HL-60 (cell line): ENCODE measurements around the gene CBX8.

Experiments
- DNase-seq, 2 experiments: peaks; one replicate each; pipeline ENCODE4 v3.0.0-alpha.2; 2010 to 2020; ENCODE audit warnings: low read depth in 1 of 2, low spot score in 1 of 2
- H3K27ac ChIP-seq: fragments of 250-450 bp; sonication (Bioruptor Pico); replicated peaks from 2 replicates; pipeline ENCODE4 v1.5.1; 2020; ENCODE audit warnings: mild to moderate bottlenecking, moderate library complexity
- H3K27me3 ChIP-seq: fragments of 250-450 bp; sonication (Bioruptor Pico); 2 replicates; pipeline ENCODE4 v1.5.1; 2021; ENCODE audit warnings: mild to moderate bottlenecking, moderate library complexity; ENCODE audit not compliant: insufficient read depth, poor library complexity, severe bottlenecking
- H3K4me3 ChIP-seq: replicated peaks from 2 replicates; pipeline ENCODE4 v1.5.1; 2011; ENCODE audit warnings: mild to moderate bottlenecking, control low read depth, low read length; ENCODE audit not compliant: insufficient read depth
- GABPA ChIP-seq: IDR thresholded peaks from 2 replicates; pipeline ENCODE4 v1.6.1; 2012; ENCODE audit warnings: low read depth
- POLR2AphosphoS5 ChIP-seq: IDR thresholded peaks from 2 replicates; pipeline ENCODE4 v1.6.1; 2012; ENCODE audit warnings: low read depth
- SPI1 ChIP-seq: IDR thresholded peaks from 2 replicates; pipeline ENCODE4 v1.6.1; 2012; ENCODE audit warnings: low read depth, mild to moderate bottlenecking, borderline replicate concordance
- TF ChIP-seq, protein P1 (sequence below): IDR thresholded peaks from 2 replicates; pipeline ENCODE4 v1.6.1; 2012; ENCODE audit warnings: low read depth; ENCODE audit not compliant: insufficient replicate concordance
- TF ChIP-seq, protein P2 (sequence below): IDR thresholded peaks from one replicate; pipeline ENCODE4 v1.5.1; 2011; ENCODE audit warnings: low read length, control low read depth, inconsistent platforms; ENCODE audit not compliant: insufficient read depth

CBX8 gene

DNA sequence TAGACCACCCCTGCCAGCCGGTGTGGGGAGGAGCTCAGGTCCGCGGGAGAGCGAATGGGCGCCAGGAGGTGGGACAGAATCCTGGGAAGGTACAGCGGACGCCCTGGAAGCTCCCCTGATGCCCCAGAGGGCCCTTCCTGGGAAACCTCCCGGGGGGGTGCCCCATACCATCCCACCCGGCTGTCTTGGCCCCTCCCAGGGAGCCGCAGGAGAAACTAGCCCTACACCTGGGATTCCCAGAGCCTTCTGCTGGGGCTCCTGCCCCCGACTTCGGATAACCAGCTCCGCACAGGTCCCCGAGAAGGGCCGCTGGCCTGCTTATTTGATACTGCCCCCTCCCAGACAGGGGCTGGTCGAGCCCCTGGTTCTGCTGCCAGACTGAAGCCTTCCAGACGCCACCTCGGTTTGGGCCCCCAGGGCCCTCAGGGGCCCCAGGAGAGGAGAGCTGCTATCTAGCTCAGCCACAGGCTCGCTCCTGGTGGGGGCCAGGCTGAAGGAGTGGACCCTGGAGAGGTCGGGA lies 45.3 kb upstream of the CBX8 start:
- TF ChIP-seq SPI1 (no peak), POLR2AphosphoS5 (no peak), GABPA (no peak)
- TF ChIP-seq, protein P1, sequence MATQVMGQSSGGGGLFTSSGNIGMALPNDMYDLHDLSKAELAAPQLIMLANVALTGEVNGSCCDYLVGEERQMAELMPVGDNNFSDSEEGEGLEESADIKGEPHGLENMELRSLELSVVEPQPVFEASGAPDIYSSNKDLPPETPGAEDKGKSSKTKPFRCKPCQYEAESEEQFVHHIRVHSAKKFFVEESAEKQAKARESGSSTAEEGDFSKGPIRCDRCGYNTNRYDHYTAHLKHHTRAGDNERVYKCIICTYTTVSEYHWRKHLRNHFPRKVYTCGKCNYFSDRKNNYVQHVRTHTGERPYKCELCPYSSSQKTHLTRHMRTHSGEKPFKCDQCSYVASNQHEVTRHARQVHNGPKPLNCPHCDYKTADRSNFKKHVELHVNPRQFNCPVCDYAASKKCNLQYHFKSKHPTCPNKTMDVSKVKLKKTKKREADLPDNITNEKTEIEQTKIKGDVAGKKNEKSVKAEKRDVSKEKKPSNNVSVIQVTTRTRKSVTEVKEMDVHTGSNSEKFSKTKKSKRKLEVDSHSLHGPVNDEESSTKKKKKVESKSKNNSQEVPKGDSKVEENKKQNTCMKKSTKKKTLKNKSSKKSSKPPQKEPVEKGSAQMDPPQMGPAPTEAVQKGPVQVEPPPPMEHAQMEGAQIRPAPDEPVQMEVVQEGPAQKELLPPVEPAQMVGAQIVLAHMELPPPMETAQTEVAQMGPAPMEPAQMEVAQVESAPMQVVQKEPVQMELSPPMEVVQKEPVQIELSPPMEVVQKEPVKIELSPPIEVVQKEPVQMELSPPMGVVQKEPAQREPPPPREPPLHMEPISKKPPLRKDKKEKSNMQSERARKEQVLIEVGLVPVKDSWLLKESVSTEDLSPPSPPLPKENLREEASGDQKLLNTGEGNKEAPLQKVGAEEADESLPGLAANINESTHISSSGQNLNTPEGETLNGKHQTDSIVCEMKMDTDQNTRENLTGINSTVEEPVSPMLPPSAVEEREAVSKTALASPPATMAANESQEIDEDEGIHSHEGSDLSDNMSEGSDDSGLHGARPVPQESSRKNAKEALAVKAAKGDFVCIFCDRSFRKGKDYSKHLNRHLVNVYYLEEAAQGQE: no peak
- H3K27ac ChIP-seq: no peak overlapping the region
- H3K4me3 ChIP-seq: no peak overlapping the region

GRCh38 chr17:79841369-79842135 lies 44.7 kb upstream of the CBX8 start:
- DNase-seq: no peak
- no peak overlapping the region for H3K4me3 ChIP-seq
- H3K27me3 ChIP-seq: peaks cover 41% of the 10 kb centered on the region
- TF ChIP-seq SPI1: no peak
- TF ChIP-seq GABPA: no peak
- TF ChIP-seq POLR2AphosphoS5: no peak
- TF ChIP-seq, protein P2, sequence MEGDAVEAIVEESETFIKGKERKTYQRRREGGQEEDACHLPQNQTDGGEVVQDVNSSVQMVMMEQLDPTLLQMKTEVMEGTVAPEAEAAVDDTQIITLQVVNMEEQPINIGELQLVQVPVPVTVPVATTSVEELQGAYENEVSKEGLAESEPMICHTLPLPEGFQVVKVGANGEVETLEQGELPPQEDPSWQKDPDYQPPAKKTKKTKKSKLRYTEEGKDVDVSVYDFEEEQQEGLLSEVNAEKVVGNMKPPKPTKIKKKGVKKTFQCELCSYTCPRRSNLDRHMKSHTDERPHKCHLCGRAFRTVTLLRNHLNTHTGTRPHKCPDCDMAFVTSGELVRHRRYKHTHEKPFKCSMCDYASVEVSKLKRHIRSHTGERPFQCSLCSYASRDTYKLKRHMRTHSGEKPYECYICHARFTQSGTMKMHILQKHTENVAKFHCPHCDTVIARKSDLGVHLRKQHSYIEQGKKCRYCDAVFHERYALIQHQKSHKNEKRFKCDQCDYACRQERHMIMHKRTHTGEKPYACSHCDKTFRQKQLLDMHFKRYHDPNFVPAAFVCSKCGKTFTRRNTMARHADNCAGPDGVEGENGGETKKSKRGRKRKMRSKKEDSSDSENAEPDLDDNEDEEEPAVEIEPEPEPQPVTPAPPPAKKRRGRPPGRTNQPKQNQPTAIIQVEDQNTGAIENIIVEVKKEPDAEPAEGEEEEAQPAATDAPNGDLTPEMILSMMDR: no peak
- TF ChIP-seq, protein P1: no peak
- no peak overlapping the region for H3K27ac ChIP-seq

More for the DNA sequence above, 45.3 kb upstream of the CBX8 start:
- peaks cover 41% of the 10 kb centered on the region for H3K27me3 ChIP-seq
- no peak for DNase-seq

DNA sequence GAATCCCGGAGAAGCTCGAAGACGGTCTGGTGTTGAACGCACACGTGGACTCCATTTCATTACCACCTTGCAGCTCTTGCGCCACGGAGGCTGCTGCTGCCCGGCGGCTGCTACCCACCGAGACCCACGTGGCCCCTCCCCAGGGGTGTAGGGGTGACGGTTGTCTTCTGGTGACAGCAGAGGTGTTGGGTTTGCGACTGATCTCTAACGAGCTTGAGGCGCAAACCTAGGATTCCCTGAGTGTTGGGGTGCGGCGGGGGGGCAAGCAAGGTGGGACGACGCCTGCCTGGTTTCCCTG lies 44.1 kb upstream of the CBX8 start:
- peaks cover 41% of the 10 kb centered on the region for H3K27me3 ChIP-seq
- no peak for TF ChIP-seq SPI1
- TF ChIP-seq, protein P2: no peak
- TF ChIP-seq, protein P1: no peak
- no peak for TF ChIP-seq POLR2AphosphoS5
- TF ChIP-seq GABPA: no peak

More for the DNA sequence above, 44.1 kb upstream of the CBX8 start:
- Histone ChIP-seq H3K4me3 (no peak overlapping the region), H3K27ac (no peak overlapping the region)
- DNase-seq: no peak
